Mucosa of rectum (tissue), 2 donors: Measurements from ENCODE around the gene SDHAF3.
"Not testable (repeated sequence)": the region's sequence is repeated elsewhere in the genome, so short reads cannot be mapped to it uniquely, and the experiment has no call there.

Experiments
- H3K27ac ChIP-seq, 2 donors: one replicate each; pipeline ENCODE4 v1.7.0; 2013; ENCODE audit warnings: inconsistent platforms in 2 of 2, low read depth in 2 of 2, low read length in 2 of 2
- H3K27me3 ChIP-seq, 2 donors: one replicate each; pipeline ENCODE4 v1.7.0; 2013; ENCODE audit warnings: low read length in 2 of 2; ENCODE audit not compliant: control insufficient read depth in 2 of 2, insufficient read depth in 2 of 2
- H3K36me3 ChIP-seq, 2 donors: one replicate each; pipeline ENCODE4 v1.7.0; 2013; ENCODE audit warnings: low read length in 2 of 2; ENCODE audit not compliant: control insufficient read depth in 2 of 2, insufficient read depth in 2 of 2
- H3K4me1 ChIP-seq, 2 donors: one replicate each; pipeline ENCODE4 v1.7.0; 2013; ENCODE audit warnings: low read length in 2 of 2, mild to moderate bottlenecking in 1 of 2; ENCODE audit not compliant: control insufficient read depth in 2 of 2, insufficient read depth in 2 of 2
- H3K4me3 ChIP-seq, 2 donors: one replicate each; pipeline ENCODE4 v1.7.0; 2013; ENCODE audit warnings: low read length in 2 of 2
- H3K9ac ChIP-seq, 2 donors: one replicate each; pipeline ENCODE4 v1.7.0; 2013; ENCODE audit warnings: low read length in 2 of 2, low read depth in 1 of 2, mild to moderate bottlenecking in 1 of 2
- H3K9me3 ChIP-seq, 2 donors: one replicate each; pipeline ENCODE4 v1.7.0; 2013; ENCODE audit warnings: low read length in 2 of 2; ENCODE audit not compliant: control insufficient read depth in 2 of 2
- donor health status: healthy.
- donor health status: Normal muscosa, but diverticular disease.

The SDHAF3 gene

GRCh38 chr7:97120713-97121457 lies 3.4 kb downstream of the SDHAF3 start:
- Histone ChIP-seq H3K27me3 (no peaks in the 10 kb centered on the region), H3K36me3 (no peaks in the 10 kb centered on the region), H3K9me3 (no peaks in the 10 kb centered on the region), H3K4me3 (no peak overlapping the region), H3K9ac (no peak overlapping the region), H3K27ac (no peak overlapping the region), H3K4me1 (peaks cover 0 to 16% of the 10 kb centered on the region in 2 donors)

- not testable (repeated sequence) for H3K4me3 ChIP-seq, H3K9ac ChIP-seq
Observed at GRCh38 chr7:97123115-97123514, 5.6 kb downstream of the SDHAF3 start.

GRCh38 chr7:97126483-97127171 lies 9.1 kb downstream of the SDHAF3 start:
- Histone ChIP-seq H3K36me3 (no peaks in the 10 kb centered on the region), H3K9me3 (no peaks in the 10 kb centered on the region), H3K9ac (no peak overlapping the region), H3K27me3 (no peaks in the 10 kb centered on the region), H3K4me3 (no peak overlapping the region), H3K4me1 (no peaks in the 10 kb centered on the region), H3K27ac (no peak overlapping the region)

More at GRCh38 chr7:97123115-97123514, 5.6 kb downstream of the SDHAF3 start:
- H3K9me3 ChIP-seq, H3K27me3 ChIP-seq, H3K36me3 ChIP-seq, H3K4me1 ChIP-seq, H3K27ac ChIP-seq: not testable (repeated sequence)

- Histone ChIP-seq H3K4me1 (no peaks in the 10 kb centered on the region), H3K27me3 (no peaks in the 10 kb centered on the region), H3K9me3 (no peaks in the 10 kb centered on the region), H3K36me3 (no peaks in the 10 kb centered on the region), H3K9ac (no peak overlapping the region), H3K4me3 (no peak overlapping the region), H3K27ac (no peak overlapping the region)
Observed at GRCh38 chr7:97128736-97129135, 11.2 kb downstream of the SDHAF3 start.

GRCh38 chr7:97130417-97131139 lies 13.1 kb downstream of the SDHAF3 start:
- Histone ChIP-seq H3K4me3 (no peak overlapping the region), H3K4me1 (peaks cover 0 to 2% of the 10 kb centered on the region in 2 donors), H3K27ac (no peak overlapping the region), H3K9me3 (no peaks in the 10 kb centered on the region), H3K27me3 (no peaks in the 10 kb centered on the region), H3K9ac (no peak overlapping the region), H3K36me3 (no peaks in the 10 kb centered on the region)

GRCh38 chr7:97133159-97133558 lies 15.7 kb downstream of the SDHAF3 start:
- Histone ChIP-seq H3K27me3 (no peaks in the 10 kb centered on the region), H3K9ac (no peak overlapping the region), H3K4me1 (peaks cover 0 to 2% of the 10 kb centered on the region in 2 donors), H3K36me3 (no peaks in the 10 kb centered on the region), H3K4me3 (no peak overlapping the region), H3K27ac (no peak overlapping the region), H3K9me3 (no peaks in the 10 kb centered on the region)

- H3K4me1 ChIP-seq, result peaks cover 0 to 2% of the 10 kb centered on the region in 2 donors
- no peaks in the 10 kb centered on the region for H3K27me3 ChIP-seq
- H3K27ac ChIP-seq, result no peak overlapping the region
- no peak overlapping the region for H3K4me3 ChIP-seq
- H3K9ac ChIP-seq, result no peak overlapping the region
- H3K9me3 ChIP-seq, result peaks cover 0 to 12% of the 10 kb centered on the region in 2 donors
- peaks cover 0 to 4% of the 10 kb centered on the region in 2 donors for H3K36me3 ChIP-seq
Observed at GRCh38 chr7:97138830-97139229, 21.3 kb downstream of the SDHAF3 start.

GRCh38 chr7:97145068-97145467 lies 27.6 kb downstream of the SDHAF3 start:
- H3K27ac ChIP-seq, result no peak overlapping the region
- no peaks in the 10 kb centered on the region for H3K4me1 ChIP-seq
- H3K4me3 ChIP-seq, result no peak overlapping the region
- H3K36me3 ChIP-seq, result no peaks in the 10 kb centered on the region
- H3K9me3 ChIP-seq, result peaks cover 0 to 3% of the 10 kb centered on the region in 2 donors
- no peaks in the 10 kb centered on the region for H3K27me3 ChIP-seq
- H3K9ac ChIP-seq, result no peak overlapping the region

- H3K27ac ChIP-seq, result no peak overlapping the region
- H3K36me3 ChIP-seq, result no peaks in the 10 kb centered on the region
- no peak overlapping the region for H3K9ac ChIP-seq
- H3K4me1 ChIP-seq, result no peaks in the 10 kb centered on the region
- no peaks in the 10 kb centered on the region for H3K27me3 ChIP-seq
- H3K9me3 ChIP-seq, result no peaks in the 10 kb centered on the region
- no peak overlapping the region for H3K4me3 ChIP-seq
Observed at GRCh38 chr7:97149843-97150242, 32.3 kb downstream of the SDHAF3 start.

GRCh38 chr7:97155897-97156418 lies 38.5 kb downstream of the SDHAF3 start:
- Histone ChIP-seq H3K9ac (no peak overlapping the region), H3K36me3 (peaks cover 1 to 5% of the 10 kb centered on the region in 2 donors), H3K4me3 (no peak overlapping the region), H3K27ac (no peak overlapping the region), H3K9me3 (no peaks in the 10 kb centered on the region), H3K27me3 (no peaks in the 10 kb centered on the region), H3K4me1 (no peaks in the 10 kb centered on the region)
